ENCODE results near the gene ENTPD6. TPM values are rescaled to one million over a fixed set of nuclear protein-coding genes. Genes with fewer than 3 reads are reported as not detected.

ENTPD6 gene
- total RNA-seq, 1 experiment from 2014 or later = 80.4 TPM

GRCh38 chr20:25221592-25222460 is 26.3 kb downstream of the ENTPD6 start:
- ChIA-PET CTCF (interaction anchor here (1.6 to 2.0 kb wide), 2 partner anchors 11 to 33 kb away, joined by 3 to 7 read pairs; no protein-coding TSS in a partner anchor), POLR2A (ENCODE audit: unreplicated experiment) (interaction anchor here (1.6 to 1.7 kb wide), 2 partner anchors 26 to 31 kb away, joined by 5 to 16 read pairs; partner anchors contain the start of gene PYGB)
- no peaks in the 10 kb centered on the region for H3K9me3 ChIP-seq (ENCODE audit: insufficient read depth, low read depth)
- 0 out of 2 replicates have a peak, but pooled peaks cover 4% of the 10 kb centered on the region for H3K36me3 ChIP-seq (ENCODE audit: low read depth)
- no peaks in the 10 kb centered on the region for H4K20me1 ChIP-seq (ENCODE audit: insufficient read depth)
- no peak overlapping the region for H2AFZ ChIP-seq
- H3F3A ChIP-seq (ENCODE audit: insufficient read depth, low read depth) = peaks cover 28% of the 10 kb centered on the region
- H3K4me2 ChIP-seq = peak overlapping the region; percentile 65
- no peak overlapping the region for H3K4me3 ChIP-seq
- peaks cover 16% of the 10 kb centered on the region for H3K79me2 ChIP-seq (ENCODE audit: low read depth)
- intact Hi-C loops (cut with micrococcal nuclease; ENCODE audit: unreplicated experiment) = no loop called here
- no peaks in the 10 kb centered on the region for H3K9me2 ChIP-seq (ENCODE audit: insufficient read depth)
- no peak for DNase-seq
- H3K27ac ChIP-seq = peak overlapping the region; percentile 97
- BruUV-seq (replicated peaks) = no TSS peak
- TF ChIP-seq EZH2 (IDR thresholded peaks at IDR 0.05; ENCODE audit: low read depth) = no peak
- TF ChIP-seq, protein P1, sequence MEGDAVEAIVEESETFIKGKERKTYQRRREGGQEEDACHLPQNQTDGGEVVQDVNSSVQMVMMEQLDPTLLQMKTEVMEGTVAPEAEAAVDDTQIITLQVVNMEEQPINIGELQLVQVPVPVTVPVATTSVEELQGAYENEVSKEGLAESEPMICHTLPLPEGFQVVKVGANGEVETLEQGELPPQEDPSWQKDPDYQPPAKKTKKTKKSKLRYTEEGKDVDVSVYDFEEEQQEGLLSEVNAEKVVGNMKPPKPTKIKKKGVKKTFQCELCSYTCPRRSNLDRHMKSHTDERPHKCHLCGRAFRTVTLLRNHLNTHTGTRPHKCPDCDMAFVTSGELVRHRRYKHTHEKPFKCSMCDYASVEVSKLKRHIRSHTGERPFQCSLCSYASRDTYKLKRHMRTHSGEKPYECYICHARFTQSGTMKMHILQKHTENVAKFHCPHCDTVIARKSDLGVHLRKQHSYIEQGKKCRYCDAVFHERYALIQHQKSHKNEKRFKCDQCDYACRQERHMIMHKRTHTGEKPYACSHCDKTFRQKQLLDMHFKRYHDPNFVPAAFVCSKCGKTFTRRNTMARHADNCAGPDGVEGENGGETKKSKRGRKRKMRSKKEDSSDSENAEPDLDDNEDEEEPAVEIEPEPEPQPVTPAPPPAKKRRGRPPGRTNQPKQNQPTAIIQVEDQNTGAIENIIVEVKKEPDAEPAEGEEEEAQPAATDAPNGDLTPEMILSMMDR (conservative IDR thresholded peaks at IDR 0.05) = no peak
- H3K4me1 ChIP-seq (replicated peaks; ENCODE audit: insufficient read depth) = peaks cover 41% of the 10 kb centered on the region
- no peaks in the 10 kb centered on the region for H3K27me3 ChIP-seq (ENCODE audit: insufficient read depth, low read depth)

DNA sequence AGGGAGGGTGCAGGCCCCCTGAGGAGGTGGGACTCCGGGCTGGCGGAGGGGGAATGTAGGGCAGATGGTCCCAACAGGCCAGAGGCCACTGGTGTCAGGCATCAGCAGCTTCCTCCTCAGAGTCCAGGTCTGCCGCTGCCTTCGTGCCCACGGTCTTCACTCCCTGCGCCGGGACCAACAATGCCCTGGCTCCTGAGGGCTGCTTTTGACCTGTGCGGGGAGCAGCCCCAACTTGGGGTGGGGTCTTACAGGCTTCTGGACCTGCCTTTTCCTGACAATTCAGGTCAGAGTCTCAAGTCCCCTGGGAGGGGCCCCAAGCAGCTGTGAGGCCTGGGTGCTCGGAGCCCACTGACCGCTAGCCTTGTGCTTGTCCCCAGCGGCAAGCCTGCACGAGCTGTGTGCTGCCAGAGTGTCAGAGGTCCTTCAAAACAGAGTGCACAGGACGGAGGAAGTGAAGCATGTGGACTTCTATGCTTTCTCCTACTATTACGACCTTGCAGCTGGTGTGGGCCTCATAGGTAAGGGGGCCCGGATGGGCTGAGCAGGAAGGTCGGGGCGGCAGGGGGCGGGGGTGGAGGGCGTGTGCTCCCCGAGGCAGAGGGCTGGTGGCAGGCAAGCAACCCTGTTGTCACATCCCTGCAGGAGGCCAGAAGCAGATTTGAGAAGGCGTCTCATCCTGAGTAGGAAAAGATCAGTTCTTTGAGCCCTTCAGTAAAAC is 27.1 kb downstream of the ENTPD6 start:
- peak overlapping the region; percentile 65 for H3K4me2 ChIP-seq
- H4K20me1 ChIP-seq (ENCODE audit: insufficient read depth) = no peaks in the 10 kb centered on the region
- H3K79me2 ChIP-seq (ENCODE audit: low read depth) = peaks cover 16% of the 10 kb centered on the region
- ChIA-PET POLR2A (ENCODE audit: unreplicated experiment) (interaction anchor here (0.7 to 1.7 kb wide), 3 partner anchors 25 to 310 kb away, joined by 4 to 16 read pairs (median 5); partner anchors contain the start of gene PYGB), CTCF (interaction anchor here (0.5 to 1.6 kb wide), 6 partner anchors 12 to 169 kb away, joined by 3 to 22 read pairs (median 3); partner anchors contain the start of gene PYGB)
- DNase-seq = no peak
- H3K27me3 ChIP-seq (ENCODE audit: insufficient read depth, low read depth) = no peaks in the 10 kb centered on the region
- H3K9me2 ChIP-seq (ENCODE audit: insufficient read depth) = no peaks in the 10 kb centered on the region
- H3K27ac ChIP-seq = peak overlapping the region; percentile 97
- TF ChIP-seq, protein P1 (conservative IDR thresholded peaks at IDR 0.05) = no peak
- TF ChIP-seq EZH2 (IDR thresholded peaks at IDR 0.05; ENCODE audit: low read depth) = no peak
- no peaks in the 10 kb centered on the region for H3K36me3 ChIP-seq (ENCODE audit: low read depth)
- intact Hi-C loops (cut with micrococcal nuclease; ENCODE audit: unreplicated experiment) = no loop called here
- no TSS peak for BruUV-seq (replicated peaks)
- H3K9me3 ChIP-seq (ENCODE audit: insufficient read depth, low read depth) = no peaks in the 10 kb centered on the region
- peaks cover 49% of the 10 kb centered on the region for H3K4me1 ChIP-seq (replicated peaks; ENCODE audit: insufficient read depth)
- H3K4me3 ChIP-seq = no peak overlapping the region
- H3F3A ChIP-seq (ENCODE audit: insufficient read depth, low read depth) = peaks cover 35% of the 10 kb centered on the region
- H2AFZ ChIP-seq = no peak overlapping the region

GRCh38 chr20:25223179-25223661 is 27.7 kb downstream of the ENTPD6 start:
- TF ChIP-seq EZH2 (IDR thresholded peaks at IDR 0.05; ENCODE audit: low read depth) = no peak
- TF ChIP-seq, protein P1 (conservative IDR thresholded peaks at IDR 0.05) = peak; percentile 45; the same call in 1 of the 2 replicates
- H3K79me2 ChIP-seq (ENCODE audit: low read depth) = peaks cover 16% of the 10 kb centered on the region
- POLR2A ChIA-PET (ENCODE audit: unreplicated experiment) = interaction anchor here (0.6 to 1.7 kb wide), 6 partner anchors 10 to 310 kb away, joined by 4 to 18 read pairs (median 5); partner anchors contain the start of genes ENTPD6 and PYGB
- BruUV-seq (replicated peaks) = no TSS peak
- peak; percentile 92 to 98 for DNase-seq
- no peaks in the 10 kb centered on the region for H3K9me3 ChIP-seq (ENCODE audit: insufficient read depth, low read depth)
- no peaks in the 10 kb centered on the region for H4K20me1 ChIP-seq (ENCODE audit: insufficient read depth)
- H3K4me2 ChIP-seq = peak overlapping the region; percentile 65
- H3K27me3 ChIP-seq (ENCODE audit: insufficient read depth, low read depth) = no peaks in the 10 kb centered on the region
- peak overlapping the region; percentile 97 for H3K27ac ChIP-seq
- intact Hi-C loops (cut with micrococcal nuclease; ENCODE audit: unreplicated experiment) = no loop called here
- peaks cover 52% of the 10 kb centered on the region for H3K4me1 ChIP-seq (replicated peaks; ENCODE audit: insufficient read depth)
- peak overlapping the region; percentile 20; the same call in 1 of the 2 replicates for H3K4me3 ChIP-seq
- CTCF ChIA-PET = interaction anchor here (0.5 to 1.6 kb wide), 11 partner anchors 9 to 316 kb away, joined by 3 to 22 read pairs (median 3); partner anchors contain the start of gene PYGB
- H3K36me3 ChIP-seq (ENCODE audit: low read depth) = no peaks in the 10 kb centered on the region
- no peaks in the 10 kb centered on the region for H3K9me2 ChIP-seq (ENCODE audit: insufficient read depth)
- no peak overlapping the region for H2AFZ ChIP-seq
- peaks cover 38% of the 10 kb centered on the region for H3F3A ChIP-seq (ENCODE audit: insufficient read depth, low read depth)

Data from PC-9 (cell line).